Lung (tissue), 16 donors: ENCODE measurements around the gene TEX101. TPM values are rescaled to one million over a fixed set of nuclear protein-coding genes. Genes with fewer than 3 reads are reported as not detected.
"Not testable (repeated sequence)": the region's sequence is repeated elsewhere in the genome, so short reads cannot be mapped to it uniquely, and the experiment has no call there.

ENCODE experiments used
- ATAC-seq: fragments of 200-7000 bp; cut with Tn5 transposase; one replicate; pipeline ENCODE4 v1.9.1; 2020; ENCODE audit warnings: moderate number of reproducible peaks; ENCODE audit not compliant: insufficient read depth, low FRiP score
- DNase-seq, 3 donors: peaks; one replicate each; pipeline ENCODE4 v3.0.0-alpha.2; 2013 to 2017
- H3K27ac ChIP-seq, 2 donors: one replicate each; pipeline ENCODE4 v1.5.1; 2013; ENCODE audit warnings: mild to moderate bottlenecking in 2 of 2, moderate library complexity in 2 of 2, control low read depth in 1 of 2, inconsistent platforms in 1 of 2, low read depth in 1 of 2, low read length in 1 of 2
- H3K27me3 ChIP-seq, 3 donors: one replicate each; pipeline ENCODE4 v1.5.1; 2013; ENCODE audit warnings: low read length in 2 of 3; ENCODE audit not compliant: control insufficient read depth in 3 of 3, insufficient read depth in 3 of 3
- H3K36me3 ChIP-seq, 4 donors: one replicate each; pipeline ENCODE4 v1.5.1; 2013; ENCODE audit warnings: low read length in 4 of 4, mild to moderate bottlenecking in 1 of 4, moderate library complexity in 1 of 4; ENCODE audit not compliant: control insufficient read depth in 4 of 4, insufficient read depth in 4 of 4
- H3K4me1 ChIP-seq, 5 donors: one replicate each; pipeline ENCODE4 v1.5.1; 2013; ENCODE audit warnings: low read length in 5 of 5, mild to moderate bottlenecking in 2 of 5, moderate library complexity in 1 of 5; ENCODE audit not compliant: control insufficient read depth in 5 of 5, insufficient read depth in 5 of 5
- H3K4me3 ChIP-seq: one replicate; pipeline ENCODE4 v1.5.1; 2013; ENCODE audit warnings: mild to moderate bottlenecking, control low read depth, moderate library complexity
- H3K9ac ChIP-seq, 2 donors: one replicate each; pipeline ENCODE4 v1.5.1; 2013; ENCODE audit warnings: low read length in 2 of 2, control low read depth in 1 of 2; ENCODE audit not compliant: insufficient read depth in 1 of 2
- H3K9me3 ChIP-seq, 4 donors: one replicate each; pipeline ENCODE4 v1.5.1; 2013; ENCODE audit warnings: low read length in 3 of 4, mild to moderate bottlenecking in 1 of 4, moderate library complexity in 1 of 4; ENCODE audit not compliant: control insufficient read depth in 4 of 4, insufficient read depth in 3 of 4
- CTCF ChIP-seq: IDR thresholded peaks from 2 replicates; pipeline ENCODE4 v1.5.1; 2012; ENCODE audit warnings: mild to moderate bottlenecking; ENCODE audit errors: control extremely low read depth, extremely low read depth
- WGBS, 2 donors: extraction: QIAGEN DNeasy Blood & Tissue Kit; methylation state at CpG; one replicate each; pipeline ENCODE4 v1.1.7; 2013; 5-methylcytosine and 5-hydroxymethylcytosine counted together
- long read RNA-seq, 5 donors: transcript quantifications; one replicate each; lab custom pipeline, GENCODE V29; 2026
- polyA plus RNA-seq, 2 donors: library from polyadenylated mRNA; stranded (reverse); fragments of 200-250 nt; gene quantifications; one replicate each; pipeline ENCODE4 v1.2.1, GENCODE V29; 2013
- total RNA-seq, 2 donors: library from RNA; depleted of rRNA in 1 of 2; stranded (reverse); fragments of >200 nt in 1 of 2; gene quantifications; one replicate each; pipeline ENCODE4 v1.2.1, GENCODE V29; 2014 to 2021
- donor health status: control.
- donor health status: control.
- donor health status: Bipolar disorder and iron deficiency.
- donor health status: healthy.
- donor health status: DM: yes; HTN: yes; CAD: no.

Gene TEX101
- total RNA-seq (not detected), polyA plus RNA-seq (not detected)
- long read RNA-seq, donor 1, partial matches to known transcripts: 13 of 30 reads
- long read RNA-seq, donor 1, other reads (novel, unspliced or antisense): 17 of 30 reads
- long read RNA-seq, donor 2: 0 reads
- long read RNA-seq, donor 3: 0 reads
- long read RNA-seq, donor 4: 0 reads
- long read RNA-seq, donor 5: 0 reads

GRCh38 chr19:43414554-43414953, at the start of gene TEX101:
TSS of gene TEX101 (plus strand) at chr19:43414890. CDS start at chr19:43415920, 1,030 bp downstream.
- no peak within 1 kb of the TSS for H3K27ac ChIP-seq
- H3K27me3 ChIP-seq: no peaks in the 10 kb centered on the region
- ATAC-seq: no peak
- H3K9ac ChIP-seq: no peak within 1 kb of the TSS
- TF ChIP-seq CTCF: no peak
- H3K4me1 ChIP-seq: no peaks in the 10 kb centered on the region
- 96 to 97% methylated on average over 21 of the region's 21 CpGs for WGBS, 2 donors
- no peaks in the 10 kb centered on the region for H3K36me3 ChIP-seq
- H3K4me3 ChIP-seq: no peak within 1 kb of the TSS
- no peak for DNase-seq
- H3K9me3 ChIP-seq: peaks cover 0 to 7% (median 0%) of the 10 kb centered on the region in 4 donors

- H3K4me3 ChIP-seq: not testable (repeated sequence)
Measured at GRCh38 chr19:43365677-43366076, 49.0 kb upstream of the TEX101 start.

GRCh38 chr19:43367822-43368221, 46.9 kb upstream of the TEX101 start:
- no peak for DNase-seq
- WGBS, 2 donors: 82 to 93% methylated on average over 2 of the region's 2 CpGs
- H3K9ac ChIP-seq: no peak overlapping the region
- no peak for ATAC-seq
- no peak overlapping the region for H3K4me3 ChIP-seq
- H3K36me3 ChIP-seq: no peaks in the 10 kb centered on the region
- no peak overlapping the region for H3K27ac ChIP-seq
- no peaks in the 10 kb centered on the region for H3K4me1 ChIP-seq
- peaks cover 0 to 2% (median 0%) of the 10 kb centered on the region in 3 donors for H3K27me3 ChIP-seq
- TF ChIP-seq CTCF: no peak
- H3K9me3 ChIP-seq: no peaks in the 10 kb centered on the region

More at GRCh38 chr19:43365677-43366076, 49.0 kb upstream of the TEX101 start:
- 91 to 92% methylated on average over 5 of the region's 9 CpGs for WGBS, 2 donors
- ATAC-seq, H3K27me3 ChIP-seq, H3K4me1 ChIP-seq, H3K9me3 ChIP-seq, H3K36me3 ChIP-seq, H3K27ac ChIP-seq, DNase-seq, H3K9ac ChIP-seq: not testable (repeated sequence)

- ATAC-seq, H3K4me1 ChIP-seq, DNase-seq, H3K36me3 ChIP-seq, H3K9ac ChIP-seq, H3K9me3 ChIP-seq, H3K4me3 ChIP-seq, H3K27ac ChIP-seq, H3K27me3 ChIP-seq: not testable (repeated sequence)
- WGBS, 2 donors: 66 to 85% methylated on average over 5 of the region's 9 CpGs
Measured at GRCh38 chr19:43368897-43369296, 45.8 kb upstream of the TEX101 start.
